ENCODE results near the gene CLIP3.
"Not testable (repeated sequence)": the region's sequence is repeated elsewhere in the genome, so short reads cannot be mapped to it uniquely, and the experiment has no call there.

CLIP3 gene

GRCh38 chr19:35988824-35989223 lies 43.8 kb downstream of the CLIP3 start:
- DNase-seq (ENCODE audit: low read depth, low spot score): no peak
- TF ChIP-seq, protein P1, sequence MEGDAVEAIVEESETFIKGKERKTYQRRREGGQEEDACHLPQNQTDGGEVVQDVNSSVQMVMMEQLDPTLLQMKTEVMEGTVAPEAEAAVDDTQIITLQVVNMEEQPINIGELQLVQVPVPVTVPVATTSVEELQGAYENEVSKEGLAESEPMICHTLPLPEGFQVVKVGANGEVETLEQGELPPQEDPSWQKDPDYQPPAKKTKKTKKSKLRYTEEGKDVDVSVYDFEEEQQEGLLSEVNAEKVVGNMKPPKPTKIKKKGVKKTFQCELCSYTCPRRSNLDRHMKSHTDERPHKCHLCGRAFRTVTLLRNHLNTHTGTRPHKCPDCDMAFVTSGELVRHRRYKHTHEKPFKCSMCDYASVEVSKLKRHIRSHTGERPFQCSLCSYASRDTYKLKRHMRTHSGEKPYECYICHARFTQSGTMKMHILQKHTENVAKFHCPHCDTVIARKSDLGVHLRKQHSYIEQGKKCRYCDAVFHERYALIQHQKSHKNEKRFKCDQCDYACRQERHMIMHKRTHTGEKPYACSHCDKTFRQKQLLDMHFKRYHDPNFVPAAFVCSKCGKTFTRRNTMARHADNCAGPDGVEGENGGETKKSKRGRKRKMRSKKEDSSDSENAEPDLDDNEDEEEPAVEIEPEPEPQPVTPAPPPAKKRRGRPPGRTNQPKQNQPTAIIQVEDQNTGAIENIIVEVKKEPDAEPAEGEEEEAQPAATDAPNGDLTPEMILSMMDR (IDR thresholded peaks at IDR 0.05; ENCODE audit: insufficient read depth, low read length, missing control alignments): no peak
- H3K4me3 ChIP-seq (ENCODE audit: low read depth, low read length): no peak overlapping the region
- ChIA-PET CTCF (no interaction called here), POLR2A (no interaction called here)

- POLR2A ChIA-PET: no interaction called here
- CTCF ChIA-PET: interaction anchor here (0.9 kb wide), 1 partner anchor 34 kb away, joined by 3 read pairs; no protein-coding TSS in a partner anchor
Measured at GRCh38 chr19:35987571-35987896, 45.1 kb downstream of the CLIP3 start.

GRCh38 chr19:35986664-35987570 lies 45.8 kb downstream of the CLIP3 start:
- POLR2A ChIA-PET: no interaction called here
- H3K4me3 ChIP-seq (ENCODE audit: low read depth, low read length): peak overlapping the region; percentile 39
- no peak for DNase-seq (ENCODE audit: low read depth, low spot score)
- CTCF ChIA-PET: interaction anchor here (0.9 kb wide), 1 partner anchor 33 kb away, joined by 3 read pairs; no protein-coding TSS in a partner anchor
- TF ChIP-seq, protein P1 (IDR thresholded peaks at IDR 0.05; ENCODE audit: insufficient read depth, low read length, missing control alignments): no peak

More at GRCh38 chr19:35987571-35987896, 45.1 kb downstream of the CLIP3 start:
- TF ChIP-seq, protein P1 (IDR thresholded peaks at IDR 0.05; ENCODE audit: insufficient read depth, low read length, missing control alignments): no peak
- H3K4me3 ChIP-seq (ENCODE audit: low read depth, low read length): no peak overlapping the region
- no peak for DNase-seq (ENCODE audit: low read depth, low spot score)

DNA sequence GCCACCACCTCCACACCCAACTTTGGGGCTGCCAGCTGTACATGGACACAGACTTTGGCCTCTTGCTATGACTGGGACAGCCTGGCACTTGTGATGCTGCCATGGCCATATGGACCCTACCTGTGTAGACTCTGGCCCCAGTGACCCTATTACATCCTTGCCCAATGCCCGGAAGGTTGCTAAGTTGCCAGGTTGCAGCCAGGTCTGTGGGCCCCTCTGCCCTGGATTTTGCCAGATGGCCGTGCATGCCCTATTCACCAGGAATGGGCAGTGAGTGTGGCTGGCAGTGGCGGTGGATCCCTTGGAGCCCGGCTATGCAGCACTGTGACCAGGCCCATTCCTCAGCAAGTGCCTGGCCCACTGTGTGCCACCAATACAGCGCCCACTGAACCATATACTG lies 46.6 kb downstream of the CLIP3 start:
- POLR2A ChIA-PET: no interaction called here
- H3K4me3 ChIP-seq (ENCODE audit: low read depth, low read length): no peak overlapping the region
- no peak for DNase-seq (ENCODE audit: low read depth, low spot score)
- TF ChIP-seq, protein P1 (IDR thresholded peaks at IDR 0.05; ENCODE audit: insufficient read depth, low read length, missing control alignments): no peak
- CTCF ChIA-PET: no interaction called here

DNA sequence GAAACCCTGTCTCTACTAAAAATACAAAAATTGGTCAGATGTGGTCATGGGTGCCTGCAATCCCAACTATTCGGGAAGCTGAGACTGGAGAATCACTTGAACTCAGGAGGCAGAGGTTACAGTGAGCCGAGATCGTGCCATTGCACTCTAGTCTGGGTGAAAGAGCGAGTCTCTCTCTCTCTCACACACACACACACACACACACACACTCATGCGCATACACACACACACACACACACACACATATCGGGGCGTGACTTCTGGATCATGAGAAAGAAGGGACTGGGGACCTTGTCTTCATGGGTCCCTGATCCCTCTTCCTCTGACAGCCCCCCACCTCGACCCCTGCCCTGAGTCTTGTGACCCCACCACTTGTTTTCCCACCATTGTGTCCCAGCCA lies 49.5 kb downstream of the CLIP3 start:
- POLR2A ChIA-PET: no interaction called here
- no peak overlapping the region for H3K4me3 ChIP-seq (ENCODE audit: low read depth, low read length)
- CTCF ChIA-PET: interaction anchor here (1.4 kb wide), 1 partner anchor 11 kb away, joined by 4 read pairs; the partner anchor contains the start of gene SDHAF1
- TF ChIP-seq, protein P1 (IDR thresholded peaks at IDR 0.05; ENCODE audit: insufficient read depth, low read length, missing control alignments): no peak
- DNase-seq (ENCODE audit: low read depth, low spot score): no peak

DNA sequence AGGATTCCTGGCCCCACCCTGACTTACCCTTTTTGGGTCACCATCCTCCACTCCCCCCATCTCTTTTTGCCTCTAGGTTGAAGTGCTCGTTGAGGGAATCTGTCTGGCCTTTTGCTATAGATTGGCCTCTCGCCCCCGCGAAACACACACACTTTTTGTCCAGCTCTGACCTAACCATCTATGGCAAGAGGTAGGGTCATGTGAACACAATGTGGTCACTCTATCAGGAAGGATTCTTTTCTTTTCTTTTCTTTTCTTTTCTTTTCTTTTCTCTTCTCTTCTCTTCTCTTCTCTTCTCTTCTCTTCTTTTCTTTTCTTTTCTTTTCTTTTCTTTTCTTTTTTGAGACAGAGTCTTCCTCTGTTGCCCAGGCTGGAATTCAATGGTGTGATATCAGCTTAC lies 51.7 kb downstream of the CLIP3 start:
- H3K4me3 ChIP-seq (ENCODE audit: low read depth, low read length); POLR2A ChIA-PET; DNase-seq (ENCODE audit: low read depth, low spot score); CTCF ChIA-PET: not testable (repeated sequence)
